Activated CD4-positive, alpha-beta T cell treated with anti-CD3 and anti-CD28 coated beads, Interleukin-10, Interleukin-2, amounts not matched to agents 100 ng/mL and 50 ng/mL, durations not matched to agents 16 hours and 8 hours (primary cell): Measurements from ENCODE around the gene TMEM169.

ENCODE experiments used
- DNase-seq: peaks from one replicate; pipeline ENCODE4 v3.0.0-alpha.2; 2020

Gene TMEM169

DNA sequence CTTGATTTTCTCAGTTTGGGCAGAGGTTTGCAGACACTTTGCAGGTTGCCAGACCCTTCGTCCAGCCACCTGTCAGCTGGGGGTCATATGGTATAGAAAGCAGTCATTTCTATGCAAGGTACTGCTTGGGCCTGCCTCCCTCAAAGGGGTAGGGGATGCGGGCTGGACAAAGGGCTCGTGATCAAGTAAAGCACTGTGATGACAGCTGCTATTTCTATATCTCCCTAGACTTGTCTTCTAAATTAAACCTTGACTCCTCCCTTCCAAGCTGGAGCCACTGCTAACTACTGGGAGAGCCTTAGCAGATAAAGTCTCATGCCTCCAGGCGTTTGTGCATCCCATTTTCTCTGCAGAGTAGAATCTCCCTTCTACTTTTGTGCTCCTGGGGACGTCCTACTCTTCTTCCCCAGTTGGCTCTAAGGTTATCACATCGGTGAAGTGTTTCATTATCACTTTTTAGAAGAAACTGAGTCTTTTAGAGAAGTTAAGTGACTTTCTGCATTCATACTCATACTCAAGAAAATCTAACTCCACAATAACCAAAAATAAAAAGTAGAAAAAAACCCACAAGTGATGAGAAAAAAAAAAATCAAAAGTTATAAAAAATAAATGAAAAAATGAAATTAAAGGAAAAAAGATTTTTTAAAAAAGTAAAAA lies 26.7 kb downstream of the TMEM169 start:
- DNase-seq: no peak

- DNase-seq: peak; percentile 98
Measured at GRCh38 chr2:216108967-216109921, 27.5 kb downstream of the TMEM169 start, which contains the start of gene XRCC5. Gene XRCC5 (plus strand): TSS chr2:216109348. CDS start chr2:216109437, 89 bp downstream.

DNA sequence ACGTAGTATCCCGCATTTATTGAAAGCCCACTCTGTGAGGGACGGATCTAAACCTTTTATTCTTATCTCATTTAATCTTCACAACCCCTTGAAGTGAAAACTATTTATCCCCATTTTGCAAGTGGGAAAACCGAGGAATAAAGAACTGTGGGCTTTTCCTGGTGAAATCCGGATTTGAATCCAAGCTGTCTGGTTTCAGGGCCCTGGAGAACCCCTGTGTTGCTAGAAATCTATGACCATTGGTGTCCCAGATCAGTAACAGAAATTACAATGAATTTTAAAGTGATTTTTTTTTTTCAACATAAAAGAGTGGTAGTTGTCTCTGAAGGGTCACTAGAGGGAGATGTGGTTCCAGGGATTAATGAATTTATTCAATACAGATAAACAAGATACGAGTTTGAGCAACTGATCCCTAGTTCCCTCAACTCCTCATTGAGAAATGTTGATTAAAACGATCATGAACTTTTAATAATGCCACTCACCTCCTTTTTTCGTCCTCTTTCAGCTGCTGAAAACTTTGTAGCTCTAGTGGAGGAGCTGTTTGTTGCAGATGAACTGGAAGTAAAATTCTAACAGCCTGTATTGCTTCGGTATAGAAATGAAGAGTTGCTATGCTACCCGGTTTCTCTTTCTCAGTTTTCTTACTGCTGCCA lies 28.4 kb downstream of the TMEM169 start:
- DNase-seq: peak; percentile 38

GRCh38 chr2:216110620-216111019 lies 28.9 kb downstream of the TMEM169 start:
- no peak for DNase-seq

DNA sequence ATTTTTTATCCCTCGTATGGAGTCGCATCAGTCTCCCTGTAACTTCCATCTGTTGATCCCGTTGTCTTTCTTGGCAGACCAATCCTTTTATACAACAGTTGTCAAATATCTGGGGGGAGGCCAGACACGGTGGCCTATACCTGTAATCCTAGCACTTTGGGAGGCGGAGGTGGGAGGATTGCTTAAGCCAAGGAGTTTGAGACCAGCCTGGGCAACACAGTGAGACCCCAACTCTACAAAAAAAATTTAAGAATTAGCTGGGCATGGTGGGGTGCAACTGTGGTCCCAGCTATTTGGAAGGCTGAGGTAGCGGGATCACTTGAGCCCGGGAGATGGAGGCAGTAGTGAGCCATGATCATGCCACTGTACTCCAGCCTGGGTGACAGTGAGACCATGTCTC lies 29.4 kb downstream of the TMEM169 start:
- DNase-seq: no peak

DNA sequence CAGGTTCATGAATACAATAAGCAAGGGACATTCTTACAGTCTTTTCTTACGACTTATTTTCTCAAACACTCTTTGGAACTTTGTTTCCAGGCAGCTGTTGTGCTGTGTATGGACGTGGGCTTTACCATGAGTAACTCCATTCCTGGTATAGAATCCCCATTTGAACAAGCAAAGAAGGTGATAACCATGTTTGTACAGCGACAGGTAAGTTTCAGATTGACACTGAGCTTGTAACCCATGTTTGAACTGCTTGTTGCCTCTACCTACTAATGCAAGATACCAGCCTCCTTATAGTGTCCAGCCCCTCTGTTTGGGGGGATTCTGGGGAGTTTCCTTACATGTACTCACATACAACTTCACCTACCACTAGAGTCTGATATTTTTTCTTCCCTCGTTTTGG lies 31.2 kb downstream of the TMEM169 start:
- DNase-seq: no peak

DNA sequence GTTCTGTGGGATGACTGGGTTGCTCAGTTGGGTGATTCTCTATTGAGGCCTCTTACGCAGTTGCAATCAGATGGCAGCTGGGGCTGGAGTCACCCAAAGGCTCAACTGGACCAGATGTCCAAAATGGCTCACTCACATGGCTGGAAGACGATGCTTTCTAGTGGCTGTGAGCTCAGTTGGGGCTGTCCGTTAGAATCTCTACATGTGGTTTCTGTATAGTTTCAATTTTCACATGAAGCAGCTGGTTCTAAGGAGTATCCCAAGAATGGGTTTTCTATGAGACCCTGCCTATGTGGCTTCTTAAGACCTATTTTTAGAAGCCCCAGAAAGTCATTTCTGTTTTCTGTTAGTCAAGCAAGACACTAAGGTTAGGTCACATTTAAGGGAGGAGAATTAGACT lies 31.9 kb downstream of the TMEM169 start:
- peak; percentile 49 for DNase-seq

DNA sequence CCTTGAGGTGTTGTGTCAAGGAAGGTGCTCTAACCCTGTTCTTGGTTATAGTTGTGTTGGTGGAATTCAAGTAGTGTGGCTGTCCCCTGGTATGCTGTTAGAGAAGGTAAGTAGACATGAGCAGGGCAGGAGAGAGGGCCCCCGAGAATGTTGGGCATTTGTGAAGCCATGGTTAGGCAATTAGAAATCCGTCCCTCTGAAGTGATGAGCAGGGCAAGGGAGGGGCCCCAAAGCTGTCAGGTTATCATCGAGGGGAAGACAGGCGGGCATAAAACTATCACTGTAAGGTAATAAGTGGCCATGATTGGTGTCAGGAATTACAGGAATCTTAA lies 32.6 kb downstream of the TMEM169 start:
- no peak for DNase-seq

DNA sequence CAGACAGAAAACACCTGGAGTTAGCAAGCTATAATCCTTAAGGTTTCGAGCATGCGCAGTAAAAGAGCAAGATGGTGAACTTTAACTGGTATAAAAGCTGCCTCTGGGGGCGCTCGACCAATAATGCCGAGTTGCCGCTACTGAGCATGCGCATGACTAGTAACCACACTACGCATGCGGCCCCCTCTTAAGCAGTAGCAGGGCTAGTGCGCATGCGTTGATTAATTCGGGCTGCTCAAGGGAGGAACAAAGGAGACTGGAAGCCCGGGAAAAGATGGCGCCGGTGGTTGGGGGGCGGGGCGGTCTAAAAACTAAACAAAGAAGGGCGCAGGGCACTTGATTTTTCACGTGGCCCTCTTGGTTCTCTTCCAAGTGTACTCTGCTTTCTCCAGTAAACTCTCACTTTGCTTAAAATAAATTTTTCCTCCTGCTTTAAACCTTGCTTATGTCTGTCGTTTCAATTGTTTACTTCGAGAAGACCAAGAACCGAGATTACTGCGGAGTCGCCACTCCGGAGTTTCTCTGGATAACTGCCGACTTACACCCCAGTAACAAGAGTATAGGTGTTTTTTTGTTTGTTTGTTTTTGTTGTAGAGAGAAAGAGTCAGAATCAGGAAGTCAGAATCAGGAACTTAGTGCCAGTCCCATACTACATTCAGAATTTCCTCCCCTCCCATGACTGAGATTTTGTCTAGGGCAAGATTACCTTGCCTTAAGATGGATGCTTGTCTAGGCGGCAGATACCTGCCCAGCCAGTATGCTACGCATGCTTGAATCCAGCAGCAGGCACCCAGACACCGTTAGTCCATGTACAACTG lies 33.2 kb downstream of the TMEM169 start:
- DNase-seq: peak; percentile 98

GRCh38 chr2:216116418-216116817 lies 34.7 kb downstream of the TMEM169 start:
- DNase-seq: no peak

DNA sequence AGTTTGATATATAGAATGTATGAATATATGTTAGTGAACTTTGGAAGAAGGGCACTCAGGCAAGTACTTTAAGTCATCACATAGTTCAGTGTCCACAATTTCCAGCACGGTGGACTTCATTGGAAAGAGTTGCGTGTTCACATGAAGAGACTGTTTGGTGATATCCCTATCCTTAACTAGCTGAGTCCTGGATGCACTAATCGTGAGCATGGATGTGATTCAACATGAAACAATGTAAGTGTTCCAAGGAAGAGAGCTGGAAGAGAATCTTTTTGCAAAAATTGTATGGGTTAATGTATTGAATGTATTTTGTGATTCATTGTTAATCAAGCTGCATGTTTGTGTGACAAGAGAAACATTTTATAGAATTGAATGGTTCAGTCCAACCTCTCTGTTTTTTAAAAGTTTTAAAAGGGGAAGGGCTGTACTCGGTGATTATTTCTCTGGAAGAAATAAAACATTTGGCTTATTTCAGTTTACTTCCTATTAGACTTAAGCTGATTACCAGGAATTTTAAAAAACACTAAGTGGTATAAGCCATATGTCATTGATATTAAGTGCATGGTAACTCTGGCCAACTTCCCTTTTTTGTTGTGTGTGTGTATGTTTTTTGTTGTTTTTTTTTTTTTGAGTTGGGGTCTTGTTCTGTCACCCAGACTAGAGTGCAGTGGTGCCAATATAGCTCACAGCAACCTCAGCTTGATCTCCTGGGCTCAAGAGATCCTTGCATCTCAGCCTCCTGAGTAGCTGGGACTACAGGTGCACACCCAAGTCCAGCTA lies 36.0 kb downstream of the TMEM169 start:
- DNase-seq: no peak

GRCh38 chr2:216118474-216118873 lies 36.8 kb downstream of the TMEM169 start:
- no peak for DNase-seq

DNA sequence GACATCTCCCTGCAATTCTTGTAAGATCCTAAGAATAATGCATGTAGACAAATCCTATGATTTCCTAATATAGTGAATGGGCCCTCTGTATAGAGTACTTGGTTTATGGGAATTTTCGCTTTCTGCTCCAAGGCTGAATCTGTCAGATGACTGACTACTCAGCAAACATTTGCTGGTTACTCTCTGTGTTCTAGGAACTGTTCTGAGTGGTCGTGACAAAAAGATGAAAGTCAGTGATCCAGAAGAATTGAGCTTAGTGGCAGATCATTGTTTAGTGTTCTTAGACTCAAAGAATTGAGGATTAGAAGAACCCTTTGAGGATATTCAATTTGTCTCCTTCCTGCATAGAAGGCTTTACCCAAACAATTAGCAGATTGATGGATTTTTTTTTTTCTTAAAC lies 37.4 kb downstream of the TMEM169 start:
- no peak for DNase-seq

GRCh38 chr2:216119986-216120385 lies 38.3 kb downstream of the TMEM169 start:
- DNase-seq: peak; percentile 67

- DNase-seq: no peak
Measured at GRCh38 chr2:216121255-216121654, 39.5 kb downstream of the TMEM169 start.

GRCh38 chr2:216126943-216127342 lies 45.2 kb downstream of the TMEM169 start:
- no peak for DNase-seq

- DNase-seq: no peak
Measured at GRCh38 chr2:216130346-216130971, 48.7 kb downstream of the TMEM169 start.

- DNase-seq: peak; percentile 42
Measured at GRCh38 chr2:216131175-216131926, 49.6 kb downstream of the TMEM169 start.

DNA sequence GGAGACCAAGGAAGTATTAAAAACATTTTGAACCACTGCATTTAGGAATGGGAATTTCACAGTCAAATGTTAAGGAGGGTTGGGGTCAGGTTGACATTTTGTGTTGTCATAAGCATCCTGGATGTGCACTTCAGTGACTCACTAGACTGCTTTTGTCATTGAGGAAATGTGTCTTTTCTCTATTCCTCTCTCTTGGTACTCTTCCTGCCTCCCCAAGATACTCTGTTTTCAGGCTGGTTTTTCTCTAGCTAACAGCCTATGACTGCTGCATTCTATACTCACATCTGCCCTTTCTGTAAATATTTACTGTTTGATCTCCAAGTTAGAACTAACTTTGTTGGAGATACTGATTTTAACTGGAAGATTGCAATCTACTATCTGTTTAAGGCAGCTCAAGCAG lies 50.9 kb downstream of the TMEM169 start:
- DNase-seq: no peak

GRCh38 chr2:216133397-216133796 lies 51.7 kb downstream of the TMEM169 start:
- DNase-seq: no peak
